Tibial nerve (tissue), 4 donors: ENCODE measurements around the gene CDH4. TPM values are rescaled to one million over a fixed set of nuclear protein-coding genes. Genes with fewer than 3 reads are reported as not detected.

Source experiments
- DNase-seq, 2 donors: peaks; one replicate each; pipeline ENCODE4 v3.0.0-alpha.2; 2019; ENCODE audit warnings: low spot score in 2 of 2
- H3K27ac ChIP-seq, 4 donors: fragments of 200-600 bp; sonication (generic) in 3 of 4; one replicate each; pipeline ENCODE4 v1.5.1; 2017 to 2019; ENCODE audit warnings: mild to moderate bottlenecking in 1 of 4
- H3K27me3 ChIP-seq, 2 donors: fragments of 200-600 bp; sonication (generic) in 1 of 2; one replicate each; pipeline versions ENCODE4 v1.5.1 to v1.6.0; 2017 to 2019
- H3K36me3 ChIP-seq, 3 donors: fragments of 200-600 bp; sonication (generic); one replicate each; pipeline ENCODE4 v1.5.1; 2018 to 2019
- H3K4me1 ChIP-seq, 4 donors: fragments of 200-600 bp; sonication (generic) in 3 of 4; one replicate each; pipeline ENCODE4 v1.5.1; 2017 to 2019
- H3K4me3 ChIP-seq, 4 donors: fragments of 200-600 bp; sonication (generic) in 3 of 4; one replicate each; pipeline ENCODE4 v1.5.1; 2017 to 2019; ENCODE audit warnings: mild to moderate bottlenecking in 1 of 4, moderate library complexity in 1 of 4
- H3K9me3 ChIP-seq, 4 donors: fragments of 200-600 bp; sonication (generic) in 3 of 4; one replicate each; pipeline ENCODE4 v1.5.1; 2017 to 2019
- CTCF ChIP-seq, 5 experiments: fragments of 200-600 bp in 3 of 5; fragments of 450-650 bp in 2 of 5; sonication (generic) in 3 of 5; IDR thresholded peaks; one replicate each; pipeline ENCODE4 v1.5.1; 2016 to 2019; ENCODE audit warnings: antibody characterized with exemption in 5 of 5, mild to moderate bottlenecking in 3 of 5, moderate library complexity in 2 of 5
- EP300 ChIP-seq, 2 donors: sonication (generic); formaldehyde crosslinking; IDR thresholded peaks; one replicate each; pipeline ENCODE4 v1.6.1; 2017; ENCODE audit warnings: antibody characterized with exemption in 2 of 2, mild to moderate bottlenecking in 1 of 2
- POLR2A ChIP-seq, 2 donors: fragments of 450-650 bp; IDR thresholded peaks; one replicate each; pipeline ENCODE4 v1.6.1; 2017; ENCODE audit warnings: antibody characterized with exemption in 2 of 2, mild to moderate bottlenecking in 2 of 2, moderate library complexity in 2 of 2
- WGBS, 2 donors: methylation state at CpG; one replicate each; pipeline ENCODE4 v1.1.5; 2018; 5-methylcytosine and 5-hydroxymethylcytosine counted together
- total RNA-seq, 4 donors: library from RNA; depleted of rRNA; stranded (reverse); fragments of >200 nt; gene quantifications; one replicate each; pipeline ENCODE4 v1.1.0, GENCODE V29; 2016

The CDH4 gene
- total RNA-seq, 4 donors from 2014 or later = 0.78 to 2.3 (median 1.0) TPM

GRCh38 chr20:61930776-61931475 is 678.9 kb downstream of the CDH4 start:
- no peak overlapping the region for H3K4me3 ChIP-seq
- WGBS, 2 donors = 79 to 86% methylated on average over 20 to 25 of the region's 28 CpGs
- no peaks in the 10 kb centered on the region for H3K4me1 ChIP-seq
- no peak overlapping the region for H3K27ac ChIP-seq
- DNase-seq = no peak
- TF ChIP-seq POLR2A (IDR thresholded peaks at IDR 0.05) = no peak
- no peaks in the 10 kb centered on the region for H3K27me3 ChIP-seq
- H3K36me3 ChIP-seq = peaks cover 0 to 8% (median 0%) of the 10 kb centered on the region in 3 donors
- H3K9me3 ChIP-seq = peaks cover 0 to 10% (median 0%) of the 10 kb centered on the region in 4 donors

GRCh38 chr20:61931476-61932198 is 679.6 kb downstream of the CDH4 start:
- Histone ChIP-seq H3K27ac (no peak overlapping the region), H3K36me3 (peaks cover 0 to 8% (median 0%) of the 10 kb centered on the region in 3 donors), H3K4me1 (no peaks in the 10 kb centered on the region), H3K4me3 (no peak overlapping the region), H3K9me3 (peaks cover 0 to 10% (median 0%) of the 10 kb centered on the region in 4 donors), H3K27me3 (no peaks in the 10 kb centered on the region)
- TF ChIP-seq CTCF (IDR thresholded peaks at IDR 0.05) (no peak), EP300 (IDR thresholded peaks at IDR 0.05) (no peak), POLR2A (IDR thresholded peaks at IDR 0.05) (no peak)
- 86 to 88% methylated on average over 10 to 14 of the region's 14 CpGs for WGBS, 2 donors
- DNase-seq = peak in 1 of 2 donors; percentile 4

- Histone ChIP-seq H3K4me3 (no peak overlapping the region), H3K27me3 (no peaks in the 10 kb centered on the region), H3K27ac (no peak overlapping the region), H3K36me3 (peaks cover 0 to 8% (median 0%) of the 10 kb centered on the region in 3 donors), H3K4me1 (no peaks in the 10 kb centered on the region), H3K9me3 (peaks cover 0 to 10% (median 0%) of the 10 kb centered on the region in 4 donors)
- TF ChIP-seq CTCF (IDR thresholded peaks at IDR 0.05) (no peak), POLR2A (IDR thresholded peaks at IDR 0.05) (no peak), EP300 (IDR thresholded peaks at IDR 0.05) (no peak)
- 80 to 93% methylated on average over 9 of the region's 9 CpGs for WGBS, 2 donors
- DNase-seq = peak in 1 of 2 donors; percentile 3
These were observed 680.1 kb downstream of the CDH4 start for GRCh38 chr20:61932199-61932592.

- H3K36me3 ChIP-seq = peaks cover 0 to 8% (median 0%) of the 10 kb centered on the region in 3 donors
- no peaks in the 10 kb centered on the region for H3K27me3 ChIP-seq
- no peak overlapping the region for H3K27ac ChIP-seq
- DNase-seq = peak in 1 of 2 donors; percentile 6
- no peak for TF ChIP-seq CTCF (IDR thresholded peaks at IDR 0.05)
- no peak for TF ChIP-seq EP300 (IDR thresholded peaks at IDR 0.05)
- no peak for TF ChIP-seq POLR2A (IDR thresholded peaks at IDR 0.05)
- H3K4me1 ChIP-seq = no peaks in the 10 kb centered on the region
- H3K4me3 ChIP-seq = no peak overlapping the region
- WGBS, 2 donors = 88 to 90% methylated on average over 36 to 38 of the region's 38 CpGs
- H3K9me3 ChIP-seq = peaks cover 0 to 10% (median 0%) of the 10 kb centered on the region in 4 donors
These were observed 680.8 kb downstream of the CDH4 start for GRCh38 chr20:61932711-61933480.

GRCh38 chr20:61933481-61933950 is 681.5 kb downstream of the CDH4 start:
- Histone ChIP-seq H3K27me3 (no peaks in the 10 kb centered on the region), H3K4me1 (no peaks in the 10 kb centered on the region), H3K4me3 (no peak overlapping the region), H3K36me3 (peaks cover 0 to 8% (median 0%) of the 10 kb centered on the region in 3 donors), H3K9me3 (peaks cover 0 to 10% (median 0%) of the 10 kb centered on the region in 4 donors), H3K27ac (no peak overlapping the region)
- DNase-seq = peak in 1 of 2 donors; percentile 2
- WGBS, 2 donors = 47 to 54% methylated on average over 14 to 17 of the region's 17 CpGs
- TF ChIP-seq POLR2A (IDR thresholded peaks at IDR 0.05) = no peak
- TF ChIP-seq EP300 (IDR thresholded peaks at IDR 0.05) = no peak
- TF ChIP-seq CTCF (IDR thresholded peaks at IDR 0.05) = no peak
